ENCODE measurements around the gene MAP2K5. TPM values are rescaled to one million over a fixed set of nuclear protein-coding genes. Genes with fewer than 3 reads are reported as not detected.

Gene MAP2K5
- polyA plus RNA-seq, 1 donor, result 16.7 TPM

DNA sequence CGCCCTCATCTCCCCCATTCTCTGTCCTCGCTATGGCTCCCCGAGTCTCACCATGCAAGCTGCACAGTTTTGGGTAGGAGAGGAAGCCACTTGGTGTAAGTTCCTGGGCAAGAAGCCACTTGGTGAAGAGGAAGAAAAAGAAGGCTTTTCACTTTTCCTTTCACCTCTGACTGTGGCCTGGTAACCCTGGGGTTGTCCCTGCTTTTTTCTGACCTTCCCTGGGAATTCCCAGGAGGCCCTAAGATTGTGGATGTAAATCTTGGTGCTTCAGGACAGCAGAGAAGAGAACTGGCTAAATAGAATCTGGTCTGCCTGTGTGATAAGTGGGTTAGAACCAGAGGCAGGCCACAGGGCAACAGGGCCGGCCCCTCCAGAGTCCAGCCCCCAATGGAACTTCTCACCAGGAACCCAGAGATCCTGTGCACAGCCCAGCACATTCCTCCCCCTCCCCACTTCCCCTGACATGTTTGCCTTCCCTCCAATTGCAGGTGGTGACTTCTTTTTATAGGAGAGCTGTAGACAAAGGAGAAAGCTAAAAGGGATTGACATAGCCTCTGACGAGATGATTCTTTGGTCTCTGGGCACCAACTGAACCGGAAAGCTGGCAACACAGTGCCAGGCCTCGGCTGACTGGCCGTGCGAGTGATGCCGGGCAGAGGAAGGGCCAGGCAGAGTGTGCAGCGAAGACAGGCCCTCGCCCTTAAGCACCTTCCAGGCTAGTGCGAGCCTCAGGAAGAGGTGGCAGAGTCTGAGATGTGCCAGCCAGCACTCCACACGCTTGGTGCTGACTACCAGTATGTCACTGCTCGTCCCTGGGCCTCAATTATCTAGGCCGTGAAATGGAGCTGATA lies 263.4 kb downstream of the MAP2K5 start:
- DNase-seq (ENCODE audit: low read depth), result no peak

DNA sequence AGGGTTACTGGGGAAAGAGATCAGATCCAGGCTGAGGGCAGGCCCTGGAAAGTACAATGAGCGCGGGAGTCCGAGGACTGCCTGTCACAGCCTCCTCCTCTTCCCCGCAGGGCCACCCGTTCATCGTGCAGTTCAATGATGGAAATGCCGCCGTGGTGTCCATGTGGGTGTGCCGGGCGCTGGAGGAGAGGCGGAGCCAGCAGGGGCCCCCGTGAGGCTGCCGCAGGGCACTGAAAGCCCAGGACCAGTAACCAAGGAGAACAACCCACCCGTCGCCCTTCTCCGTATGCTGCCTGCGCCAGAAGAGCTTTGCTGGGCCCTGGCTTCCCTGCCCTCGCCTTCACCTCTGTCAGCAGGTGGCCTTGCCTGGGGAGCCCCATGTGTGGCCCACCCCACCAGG lies 264.0 kb downstream of the MAP2K5 start:
- no peak for DNase-seq (ENCODE audit: low read depth)

DNA sequence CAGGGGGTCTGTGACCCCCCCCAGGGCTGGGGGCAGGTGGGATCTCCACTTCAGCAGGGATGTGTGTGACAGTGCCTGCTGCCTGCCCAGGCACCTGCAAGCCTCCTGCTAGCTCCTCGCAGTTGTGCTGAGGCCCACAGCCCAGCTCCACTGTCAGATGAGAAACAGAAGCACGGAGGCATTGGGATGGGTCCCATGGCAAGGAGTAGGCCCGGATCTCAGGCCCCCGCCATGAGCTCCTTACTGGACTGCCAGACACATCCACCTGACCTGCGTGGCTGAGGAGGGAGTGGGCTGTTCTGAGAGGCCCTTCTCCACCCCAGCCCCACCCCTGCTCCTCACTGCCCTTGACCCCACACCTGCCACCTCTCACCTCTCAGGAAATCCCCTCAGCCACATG lies 264.6 kb downstream of the MAP2K5 start:
- no peak for DNase-seq (ENCODE audit: low read depth)

DNA sequence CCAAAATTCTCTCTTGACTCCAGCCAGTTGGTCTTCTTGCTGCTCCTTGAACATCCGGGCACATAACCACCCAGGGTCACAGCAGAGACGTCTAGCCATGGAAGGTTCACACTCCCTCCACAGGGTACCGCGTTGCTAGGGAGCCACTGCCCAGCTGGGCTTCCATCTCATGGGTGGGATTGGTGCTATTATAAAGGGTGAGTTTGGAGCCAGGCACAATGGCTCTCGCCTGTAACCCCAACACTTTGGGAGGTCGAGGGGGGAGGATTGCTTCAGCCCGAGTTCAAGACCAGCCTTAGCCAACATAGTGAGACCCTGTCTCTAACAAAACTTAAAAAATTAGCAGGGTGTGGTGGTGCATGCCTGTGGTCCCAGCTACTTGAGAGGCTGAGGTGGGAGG lies 265.3 kb downstream of the MAP2K5 start:
- no peak for DNase-seq (ENCODE audit: low read depth)

GRCh38 chr15:67808821-67809220 lies 266.3 kb downstream of the MAP2K5 start:
- no peak for DNase-seq (ENCODE audit: low read depth)

- no peak for DNase-seq (ENCODE audit: low read depth)
Measured at GRCh38 chr15:67809441-67809840, 266.9 kb downstream of the MAP2K5 start.

DNA sequence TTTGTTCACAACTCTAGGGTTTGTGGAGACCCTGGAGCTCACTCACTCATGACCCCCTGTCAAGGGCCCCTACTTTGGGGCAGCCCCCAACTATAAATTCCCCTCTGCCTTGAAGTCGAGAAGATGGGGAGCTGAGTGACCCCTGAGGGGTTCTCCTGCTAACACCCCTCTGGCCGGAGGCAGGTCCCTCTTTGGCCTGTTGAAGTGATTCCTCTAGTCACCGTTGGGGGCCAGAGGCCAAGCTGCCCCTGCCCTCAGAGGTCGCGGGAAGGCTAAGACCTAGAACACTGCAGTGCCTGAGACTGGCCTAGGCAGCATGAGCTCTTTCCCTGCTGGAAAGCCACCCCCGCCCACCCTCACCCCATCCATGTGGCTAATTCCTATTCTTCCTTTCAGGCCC lies 267.4 kb downstream of the MAP2K5 start:
- DNase-seq (ENCODE audit: low read depth), result no peak

DNA sequence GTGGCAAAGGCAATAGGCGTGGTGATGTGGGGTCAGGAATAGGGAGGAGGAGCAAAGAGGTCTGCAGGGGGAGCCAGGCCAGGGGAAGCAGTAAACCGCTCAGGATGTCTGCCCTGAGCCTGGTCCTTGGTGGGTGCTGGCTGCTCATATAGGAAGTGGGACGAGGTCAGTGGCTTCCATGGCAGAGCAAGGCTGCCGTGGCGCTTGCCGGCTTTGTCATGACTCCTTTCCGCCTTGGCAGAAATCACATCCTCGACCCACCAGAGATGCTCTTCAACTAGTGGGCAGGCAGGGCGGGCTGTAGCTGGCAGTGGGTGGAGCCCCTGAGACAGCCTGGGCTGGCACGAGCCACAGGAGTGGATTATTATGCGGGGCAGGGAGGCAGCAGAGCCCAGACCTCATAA lies 269.7 kb downstream of the MAP2K5 start:
- no peak for DNase-seq (ENCODE audit: low read depth)

DNA sequence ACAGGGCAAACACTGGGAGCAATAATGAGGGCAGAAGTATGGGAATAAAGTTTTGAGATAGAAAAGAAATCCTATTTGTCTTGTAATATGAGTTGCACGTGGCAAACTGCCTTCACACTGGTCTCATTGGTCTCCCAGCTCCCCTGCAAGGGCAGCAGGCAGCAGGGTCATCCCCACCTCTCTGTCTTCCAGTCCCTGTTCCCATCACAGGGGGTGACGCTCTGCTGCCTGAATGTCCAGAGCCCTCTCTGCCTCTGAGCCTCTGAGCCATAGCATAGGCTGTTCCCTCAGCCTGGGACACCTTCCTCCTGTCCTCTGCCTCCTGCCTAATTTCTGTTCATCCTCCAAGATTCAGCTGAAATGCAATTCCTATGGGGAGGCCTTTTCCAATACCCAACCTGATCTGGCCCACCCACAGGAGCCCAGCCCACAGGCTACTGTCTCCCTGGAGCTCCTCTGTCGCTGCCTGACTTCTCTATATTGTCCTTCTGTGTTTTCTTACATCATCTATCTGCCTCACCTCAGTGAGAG lies 270.7 kb downstream of the MAP2K5 start:
- no peak for DNase-seq (ENCODE audit: low read depth)

GRCh38 chr15:67815036-67815592 lies 272.6 kb downstream of the MAP2K5 start:
- DNase-seq (ENCODE audit: low read depth), result no peak

DNA sequence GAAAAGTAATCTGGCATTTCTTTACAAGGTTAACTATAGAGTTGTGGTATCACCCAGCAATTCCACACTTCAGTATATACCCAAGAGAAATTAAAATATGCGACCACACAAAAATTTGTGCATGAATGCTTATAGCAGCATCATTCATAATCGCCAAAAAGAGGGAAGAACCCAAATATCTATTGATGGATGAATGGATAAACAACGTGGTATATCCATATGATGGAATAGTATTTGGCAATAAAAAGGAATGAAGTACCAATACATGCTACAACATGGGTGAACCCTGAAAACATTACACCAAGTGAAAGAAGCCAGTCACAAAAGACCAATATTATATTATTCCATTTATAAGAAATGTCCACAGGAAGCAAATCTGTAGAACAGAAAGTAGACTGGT lies 274.2 kb downstream of the MAP2K5 start:
- no peak for DNase-seq (ENCODE audit: low read depth)

GRCh38 chr15:67818464-67818863 lies 276.0 kb downstream of the MAP2K5 start:
- no peak for DNase-seq (ENCODE audit: low read depth)

DNA sequence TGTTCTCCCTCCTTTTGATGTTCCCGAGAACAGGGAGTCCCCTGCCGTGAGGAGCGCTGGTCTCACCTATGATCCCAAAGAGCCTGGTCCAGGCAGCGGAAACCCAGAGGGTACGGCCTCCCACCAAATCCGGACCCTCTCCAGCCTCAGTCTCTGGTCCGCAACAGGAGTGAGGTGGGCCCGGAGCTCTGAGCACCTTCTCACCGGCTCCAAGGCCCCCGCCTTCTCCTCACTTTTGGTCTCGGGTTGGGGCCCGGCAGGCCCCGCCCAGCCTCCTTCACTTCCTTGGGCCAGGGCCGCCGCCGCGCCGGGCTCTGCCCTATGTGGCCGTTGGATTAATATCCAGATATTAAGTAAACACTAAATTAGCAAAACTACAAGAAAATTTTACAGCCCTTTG lies 277.1 kb downstream of the MAP2K5 start:
- no peak for DNase-seq (ENCODE audit: low read depth)

- no peak for DNase-seq (ENCODE audit: low read depth)
Measured at GRCh38 chr15:67820122-67820991, 277.9 kb downstream of the MAP2K5 start.

DNA sequence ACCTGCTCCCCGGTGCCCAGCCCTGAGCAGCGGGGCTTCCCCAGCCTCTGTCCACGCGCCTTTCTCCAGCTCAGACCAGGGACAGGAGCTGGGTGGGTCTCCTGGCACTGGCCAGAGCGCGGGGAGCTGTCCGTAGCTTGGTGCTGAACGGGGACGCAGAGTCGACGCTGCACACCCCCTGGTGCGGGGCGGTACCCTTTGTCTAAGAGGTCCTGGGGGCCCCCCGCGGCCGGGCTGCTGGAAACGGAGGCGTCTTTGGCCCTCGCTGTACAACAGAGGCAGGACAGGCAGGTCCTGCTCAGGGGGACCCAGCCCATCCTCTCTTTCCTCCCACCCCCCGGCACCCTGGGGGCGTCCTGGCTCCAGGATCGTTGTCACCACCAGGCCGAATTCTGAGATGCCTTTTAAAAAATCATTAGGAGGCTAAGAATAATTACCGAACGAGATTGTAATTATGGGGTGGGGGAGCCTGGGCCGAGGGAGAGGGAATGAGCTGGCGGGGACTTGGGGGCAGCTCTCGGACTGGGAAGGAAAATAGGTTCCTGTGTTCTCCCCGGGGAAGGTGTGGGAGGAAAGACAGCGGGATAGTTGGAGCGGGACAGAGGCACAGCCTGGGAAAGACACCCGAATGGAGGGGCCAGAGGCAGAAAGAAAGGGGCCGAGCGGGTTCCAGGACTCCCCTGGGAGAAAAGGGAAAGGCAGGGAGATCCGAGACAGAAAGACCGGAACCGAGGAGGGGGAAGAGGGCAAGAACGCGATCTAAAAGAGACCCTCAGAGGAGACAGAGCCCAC lies 278.7 kb downstream of the MAP2K5 start:
- no peak for DNase-seq (ENCODE audit: low read depth)

- no peak for DNase-seq (ENCODE audit: low read depth)
Measured at GRCh38 chr15:67821784-67822440, 279.4 kb downstream of the MAP2K5 start.

DNA sequence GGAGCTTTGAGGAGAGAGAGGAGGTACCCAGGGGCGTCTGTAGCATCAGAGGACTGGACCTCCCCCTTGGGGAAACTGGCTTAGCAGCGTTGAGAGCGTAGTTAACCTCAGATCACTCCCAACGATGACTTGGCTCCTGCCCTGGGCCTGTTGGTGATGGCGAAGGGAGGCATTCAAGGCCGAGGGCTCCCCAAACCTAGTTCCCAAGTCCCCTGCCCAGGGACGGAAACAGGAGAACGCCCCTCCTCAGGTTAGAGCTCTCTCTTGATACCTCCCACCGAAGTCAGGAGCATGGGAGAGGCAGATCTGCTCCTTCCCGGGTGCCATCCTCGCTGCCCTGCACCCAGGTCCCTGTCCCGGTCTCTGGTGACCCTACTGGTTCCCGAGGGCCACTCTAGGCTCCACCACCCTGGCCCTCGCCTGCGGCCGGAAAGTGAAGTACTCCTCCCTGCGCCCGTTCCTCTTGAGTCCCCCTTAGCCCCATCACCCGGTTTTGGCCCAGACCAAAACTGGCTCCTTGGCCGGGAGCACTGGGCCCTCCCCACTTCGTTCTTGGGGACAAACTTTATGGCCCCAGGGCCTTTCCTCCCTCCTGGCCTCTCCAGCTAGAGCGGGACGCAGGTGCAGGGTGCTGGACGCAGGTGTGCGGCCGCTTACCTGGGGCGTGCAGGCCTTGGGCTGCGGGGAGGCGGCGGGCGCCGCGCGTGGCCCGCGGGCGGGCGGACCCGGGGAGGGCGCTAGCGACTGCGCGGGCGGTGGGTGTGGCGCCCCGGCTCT lies 280.2 kb downstream of the MAP2K5 start:
- no peak for DNase-seq (ENCODE audit: low read depth)

GRCh38 chr15:67823314-67824196 lies 281.1 kb downstream of the MAP2K5 start:
- no peak for DNase-seq (ENCODE audit: low read depth)

Data from forelimb muscle (tissue), 1 donor.